ENCODE data around the gene PIK3R2. TPM values are rescaled to one million over a fixed set of nuclear protein-coding genes. Genes with fewer than 3 reads are reported as not detected.

The PIK3R2 gene
- total and polyA plus RNA-seq, 4 donors = 1.8 to 21.8 (median 9.6) TPM

GRCh38 chr19:18112989-18113478, 39.9 kb upstream of the PIK3R2 start:
- Histone ChIP-seq H3K27ac (ENCODE audit: low read depth in 1 of 2, low read length in 2 of 2) (no peak overlapping the region), H3K9me3 (ENCODE audit: control insufficient read depth, low read length) (no peaks in the 10 kb centered on the region), H3K27me3 (ENCODE audit: control insufficient read depth in 1 of 2, insufficient read depth in 2 of 2, low read length in 1 of 2) (no peaks in the 10 kb centered on the region), H3K4me3 (ENCODE audit: low read length in 2 of 2) (no peak overlapping the region), H3K4me1 (ENCODE audit: control insufficient read depth in 1 of 2, insufficient read depth in 2 of 2, low read length in 2 of 2) (no peaks in the 10 kb centered on the region), H3K36me3 (ENCODE audit: control insufficient read depth in 1 of 2, insufficient read depth in 2 of 2, low read length in 1 of 2) (no peaks in the 10 kb centered on the region)
- ATAC-seq (ENCODE audit: low FRiP score) (peak; percentile 80), DNase-seq (peak; percentile 90 to 95)
- 47 to 48% methylated on average over 9 of the region's 9 CpGs for WGBS, 2 donors
- intact Hi-C loops (cut with DNase I) = no loop called here

DNA sequence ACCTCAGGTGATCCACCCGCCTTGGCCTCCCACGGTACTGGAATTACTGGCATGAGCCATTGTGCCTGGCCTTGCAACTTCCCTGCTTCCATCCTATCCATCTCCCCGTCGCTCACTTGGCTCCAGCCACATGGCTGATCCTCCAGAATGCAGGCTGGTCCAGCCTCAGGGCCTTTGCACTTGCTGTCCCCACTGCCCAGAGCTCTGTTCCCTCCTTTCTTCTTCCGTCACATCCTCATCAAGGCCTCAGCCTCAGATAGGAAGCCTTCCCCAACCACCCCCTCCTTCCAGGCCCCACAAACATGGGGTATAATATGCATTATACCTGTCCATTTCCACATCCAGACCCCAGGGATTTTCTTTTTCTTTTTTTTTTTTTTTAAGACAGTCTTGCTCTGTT, 39.1 kb upstream of the PIK3R2 start:
- Histone ChIP-seq H3K4me1 (ENCODE audit: control insufficient read depth in 1 of 2, insufficient read depth in 2 of 2, low read length in 2 of 2) (no peaks in the 10 kb centered on the region), H3K4me3 (ENCODE audit: low read length in 2 of 2) (no peak overlapping the region), H3K36me3 (ENCODE audit: control insufficient read depth in 1 of 2, insufficient read depth in 2 of 2, low read length in 1 of 2) (no peaks in the 10 kb centered on the region), H3K9me3 (ENCODE audit: control insufficient read depth, low read length) (no peaks in the 10 kb centered on the region), H3K27ac (ENCODE audit: low read depth in 1 of 2, low read length in 2 of 2) (no peak overlapping the region), H3K27me3 (ENCODE audit: control insufficient read depth in 1 of 2, insufficient read depth in 2 of 2, low read length in 1 of 2) (no peaks in the 10 kb centered on the region)
- intact Hi-C loops (cut with DNase I) = no loop called here
- WGBS, 2 donors = 93 to 97% methylated on average over 5 of the region's 5 CpGs
- DNase-seq (no peak), ATAC-seq (ENCODE audit: low FRiP score) (no peak)

GRCh38 chr19:18114483-18114882, 38.5 kb upstream of the PIK3R2 start:
- intact Hi-C loops (cut with DNase I) = no loop called here
- H3K4me3 ChIP-seq (ENCODE audit: low read length in 2 of 2) = no peak overlapping the region
- no peaks in the 10 kb centered on the region for H3K36me3 ChIP-seq (ENCODE audit: control insufficient read depth in 1 of 2, insufficient read depth in 2 of 2, low read length in 1 of 2)
- DNase-seq = no peak
- H3K9me3 ChIP-seq (ENCODE audit: control insufficient read depth, low read length) = no peaks in the 10 kb centered on the region
- H3K27me3 ChIP-seq (ENCODE audit: control insufficient read depth in 1 of 2, insufficient read depth in 2 of 2, low read length in 1 of 2) = no peaks in the 10 kb centered on the region
- 90 to 94% methylated on average over 4 of the region's 4 CpGs for WGBS, 2 donors
- no peak for ATAC-seq (ENCODE audit: low FRiP score)
- H3K27ac ChIP-seq (ENCODE audit: low read depth in 1 of 2, low read length in 2 of 2) = no peak overlapping the region
- no peaks in the 10 kb centered on the region for H3K4me1 ChIP-seq (ENCODE audit: control insufficient read depth in 1 of 2, insufficient read depth in 2 of 2, low read length in 2 of 2)

DNA sequence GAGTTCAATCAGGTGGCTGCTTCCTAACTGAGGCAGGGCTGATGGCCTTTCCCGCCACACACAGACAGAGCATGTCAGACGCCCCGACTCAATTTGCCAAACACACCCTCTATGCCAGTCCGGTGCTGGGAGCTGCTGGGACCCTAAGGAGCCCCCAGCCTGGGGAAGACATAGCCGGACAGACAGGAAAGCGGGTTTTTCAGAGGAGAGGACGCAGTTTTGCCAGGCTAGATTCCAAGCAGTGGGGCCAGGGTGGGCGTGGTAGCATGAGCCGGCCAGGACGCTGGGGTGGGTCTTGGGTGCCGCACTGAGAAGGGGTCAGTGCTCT, 35.6 kb upstream of the PIK3R2 start:
- WGBS, 2 donors = 5 to 11% methylated on average over 11 of the region's 11 CpGs
- ATAC-seq (ENCODE audit: low FRiP score) (no peak), DNase-seq (no peak)
- Histone ChIP-seq H3K4me3 (ENCODE audit: low read length in 2 of 2) (no peak overlapping the region), H3K27me3 (ENCODE audit: control insufficient read depth in 1 of 2, insufficient read depth in 2 of 2, low read length in 1 of 2) (no peaks in the 10 kb centered on the region), H3K36me3 (ENCODE audit: control insufficient read depth in 1 of 2, insufficient read depth in 2 of 2, low read length in 1 of 2) (no peaks in the 10 kb centered on the region), H3K27ac (ENCODE audit: low read depth in 1 of 2, low read length in 2 of 2) (no peak overlapping the region), H3K4me1 (ENCODE audit: control insufficient read depth in 1 of 2, insufficient read depth in 2 of 2, low read length in 2 of 2) (no peaks in the 10 kb centered on the region), H3K9me3 (ENCODE audit: control insufficient read depth, low read length) (no peaks in the 10 kb centered on the region)
- intact Hi-C loops (cut with DNase I) = loop anchor here (5.0 kb wide), 2 partner anchors 35 to 45 kb away; partner anchors contain the start of gene PIK3R2 (in 1 of the 2)

- H3K36me3 ChIP-seq (ENCODE audit: control insufficient read depth in 1 of 2, insufficient read depth in 2 of 2, low read length in 1 of 2) = peaks cover 0 to 1% of the 10 kb centered on the region in 2 donors
- peak overlapping the region; percentile 46 to 72 for H3K4me3 ChIP-seq (ENCODE audit: low read length in 2 of 2)
- H3K27me3 ChIP-seq (ENCODE audit: control insufficient read depth in 1 of 2, insufficient read depth in 2 of 2, low read length in 1 of 2) = no peaks in the 10 kb centered on the region
- no peaks in the 10 kb centered on the region for H3K4me1 ChIP-seq (ENCODE audit: control insufficient read depth in 1 of 2, insufficient read depth in 2 of 2, low read length in 2 of 2)
- peak; percentile 94 to 98 for DNase-seq
- H3K27ac ChIP-seq (ENCODE audit: low read depth in 1 of 2, low read length in 2 of 2) = no peak overlapping the region
- 1% methylated on average over 50 to 86 of the region's 86 CpGs for WGBS, 2 donors
- intact Hi-C loops (cut with DNase I) = loop anchor here (5.0 kb wide), 2 partner anchors 34 to 44 kb away; partner anchors contain the start of gene PIK3R2 (in 1 of the 2)
- H3K9me3 ChIP-seq (ENCODE audit: control insufficient read depth, low read length) = no peaks in the 10 kb centered on the region
- peak; percentile 94 for ATAC-seq (ENCODE audit: low FRiP score)
These were observed 35.1 kb upstream of the PIK3R2 start for GRCh38 chr19:18117692-18118378.

- H3K4me1 ChIP-seq (ENCODE audit: control insufficient read depth in 1 of 2, insufficient read depth in 2 of 2, low read length in 2 of 2) = no peaks in the 10 kb centered on the region
- no peak for ATAC-seq (ENCODE audit: low FRiP score)
- no peak overlapping the region for H3K27ac ChIP-seq (ENCODE audit: low read depth in 1 of 2, low read length in 2 of 2)
- no peaks in the 10 kb centered on the region for H3K27me3 ChIP-seq (ENCODE audit: control insufficient read depth in 1 of 2, insufficient read depth in 2 of 2, low read length in 1 of 2)
- intact Hi-C loops (cut with DNase I) = loop anchor here (5.0 kb wide), 2 partner anchors 34 to 44 kb away; partner anchors contain the start of gene PIK3R2 (in 1 of the 2)
- H3K36me3 ChIP-seq (ENCODE audit: control insufficient read depth in 1 of 2, insufficient read depth in 2 of 2, low read length in 1 of 2) = peaks cover 0 to 1% of the 10 kb centered on the region in 2 donors
- no peak for DNase-seq
- H3K4me3 ChIP-seq (ENCODE audit: low read length in 2 of 2) = peak overlapping the region in 1 of 2 donors; percentile 46
- H3K9me3 ChIP-seq (ENCODE audit: control insufficient read depth, low read length) = no peaks in the 10 kb centered on the region
- WGBS, 2 donors = 37 to 40% methylated on average over 14 of the region's 14 CpGs
These were observed 34.4 kb upstream of the PIK3R2 start for GRCh38 chr19:18118420-18119012.

GRCh38 chr19:18119013-18119716, 33.8 kb upstream of the PIK3R2 start:
- intact Hi-C loops (cut with DNase I) = loop anchor here (5.0 kb wide), 2 partner anchors 33 to 43 kb away; partner anchors contain the start of gene PIK3R2 (in 1 of the 2)
- H3K9me3 ChIP-seq (ENCODE audit: control insufficient read depth, low read length) = no peaks in the 10 kb centered on the region
- DNase-seq (no peak), ATAC-seq (ENCODE audit: low FRiP score) (no peak)
- no peak overlapping the region for H3K4me3 ChIP-seq (ENCODE audit: low read length in 2 of 2)
- no peaks in the 10 kb centered on the region for H3K4me1 ChIP-seq (ENCODE audit: control insufficient read depth in 1 of 2, insufficient read depth in 2 of 2, low read length in 2 of 2)
- 45 to 46% methylated on average over 13 of the region's 13 CpGs for WGBS, 2 donors
- no peaks in the 10 kb centered on the region for H3K27me3 ChIP-seq (ENCODE audit: control insufficient read depth in 1 of 2, insufficient read depth in 2 of 2, low read length in 1 of 2)
- peaks cover 0 to 1% of the 10 kb centered on the region in 2 donors for H3K36me3 ChIP-seq (ENCODE audit: control insufficient read depth in 1 of 2, insufficient read depth in 2 of 2, low read length in 1 of 2)
- no peak overlapping the region for H3K27ac ChIP-seq (ENCODE audit: low read depth in 1 of 2, low read length in 2 of 2)

DNA sequence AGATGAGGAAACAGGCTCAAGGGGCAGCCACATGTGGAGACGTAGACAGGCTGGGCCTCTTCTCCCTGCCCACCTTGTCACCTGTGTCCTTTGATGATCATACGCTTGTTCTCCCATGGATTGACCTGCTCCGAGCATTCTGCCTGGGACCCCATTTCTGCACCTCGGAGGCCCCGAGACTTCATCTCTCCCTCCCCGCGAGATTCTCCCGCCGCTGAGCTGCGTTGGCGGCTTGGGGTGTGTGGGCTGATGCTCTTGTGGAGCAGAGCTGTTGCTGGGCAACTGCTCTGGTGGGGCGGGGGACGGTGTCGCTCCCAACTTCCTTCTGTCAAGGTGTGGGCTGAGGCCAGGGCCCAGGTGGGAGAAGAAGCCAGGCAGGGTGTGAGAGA, 33.3 kb upstream of the PIK3R2 start:
- H3K9me3 ChIP-seq (ENCODE audit: control insufficient read depth, low read length) = no peaks in the 10 kb centered on the region
- peaks cover 0 to 1% of the 10 kb centered on the region in 2 donors for H3K36me3 ChIP-seq (ENCODE audit: control insufficient read depth in 1 of 2, insufficient read depth in 2 of 2, low read length in 1 of 2)
- H3K27ac ChIP-seq (ENCODE audit: low read depth in 1 of 2, low read length in 2 of 2) = no peak overlapping the region
- no peak for ATAC-seq (ENCODE audit: low FRiP score)
- WGBS, 2 donors = 89 to 90% methylated on average over 14 of the region's 14 CpGs
- H3K27me3 ChIP-seq (ENCODE audit: control insufficient read depth in 1 of 2, insufficient read depth in 2 of 2, low read length in 1 of 2) = no peaks in the 10 kb centered on the region
- intact Hi-C loops (cut with DNase I) = loop anchor here (5.0 kb wide), 2 partner anchors 33 to 43 kb away; partner anchors contain the start of gene PIK3R2 (in 1 of the 2)
- H3K4me3 ChIP-seq (ENCODE audit: low read length in 2 of 2) = no peak overlapping the region
- H3K4me1 ChIP-seq (ENCODE audit: control insufficient read depth in 1 of 2, insufficient read depth in 2 of 2, low read length in 2 of 2) = no peaks in the 10 kb centered on the region
- no peak for DNase-seq

All from aorta (tissue), 5 donors.